AG10803 (cell line): ENCODE results near the gene APCDD1L.

ENCODE experiments used
- DNase-seq: peaks from one replicate; pipeline ENCODE4 v3.0.0; 2010; ENCODE audit warnings: low read depth
- H3K4me3 ChIP-seq: 2 replicates; pipeline ENCODE4 v1.5.1; 2011; ENCODE audit warnings: mild to moderate bottlenecking, low read length, control low read depth
- TF ChIP-seq, protein P1 (sequence below): conservative IDR thresholded peaks from 2 replicates; pipeline ENCODE4 v1.5.1; 2011; ENCODE audit warnings: mild to moderate bottlenecking, low read length, control low read depth, inconsistent platforms

Gene APCDD1L

DNA sequence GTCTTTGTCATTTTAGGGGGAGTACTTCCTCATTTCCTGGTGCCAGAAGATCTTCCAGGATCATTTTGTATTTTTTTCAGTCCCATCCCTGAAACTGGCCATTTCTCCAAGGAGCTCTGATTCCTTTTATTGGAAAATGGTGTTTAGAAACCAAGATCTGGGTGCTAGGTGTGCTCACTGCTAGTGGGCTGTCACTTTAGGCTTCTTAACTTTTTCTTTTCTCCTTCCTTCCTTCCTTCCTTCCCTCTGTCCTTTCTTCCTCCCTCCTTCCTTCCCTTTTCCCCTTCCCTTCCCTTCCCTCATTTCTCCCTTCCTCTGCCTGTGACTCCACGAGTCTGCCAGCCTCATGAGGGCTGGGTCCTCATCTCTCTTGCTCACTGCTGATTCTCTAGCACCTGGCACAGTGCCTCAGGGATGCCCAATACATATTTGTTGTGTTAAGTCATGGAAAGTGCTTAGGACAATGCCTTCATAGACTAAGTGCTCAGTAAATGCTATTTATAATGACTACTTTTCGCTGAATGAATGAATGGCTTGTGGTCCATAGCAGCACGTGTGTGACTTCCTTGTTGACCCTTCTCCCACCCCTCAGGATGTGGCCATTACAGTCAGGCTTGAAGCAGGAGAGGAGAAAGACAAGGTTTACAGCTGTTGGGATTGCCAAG is 36.9 kb downstream of the APCDD1L start:
- TF ChIP-seq, protein P1, sequence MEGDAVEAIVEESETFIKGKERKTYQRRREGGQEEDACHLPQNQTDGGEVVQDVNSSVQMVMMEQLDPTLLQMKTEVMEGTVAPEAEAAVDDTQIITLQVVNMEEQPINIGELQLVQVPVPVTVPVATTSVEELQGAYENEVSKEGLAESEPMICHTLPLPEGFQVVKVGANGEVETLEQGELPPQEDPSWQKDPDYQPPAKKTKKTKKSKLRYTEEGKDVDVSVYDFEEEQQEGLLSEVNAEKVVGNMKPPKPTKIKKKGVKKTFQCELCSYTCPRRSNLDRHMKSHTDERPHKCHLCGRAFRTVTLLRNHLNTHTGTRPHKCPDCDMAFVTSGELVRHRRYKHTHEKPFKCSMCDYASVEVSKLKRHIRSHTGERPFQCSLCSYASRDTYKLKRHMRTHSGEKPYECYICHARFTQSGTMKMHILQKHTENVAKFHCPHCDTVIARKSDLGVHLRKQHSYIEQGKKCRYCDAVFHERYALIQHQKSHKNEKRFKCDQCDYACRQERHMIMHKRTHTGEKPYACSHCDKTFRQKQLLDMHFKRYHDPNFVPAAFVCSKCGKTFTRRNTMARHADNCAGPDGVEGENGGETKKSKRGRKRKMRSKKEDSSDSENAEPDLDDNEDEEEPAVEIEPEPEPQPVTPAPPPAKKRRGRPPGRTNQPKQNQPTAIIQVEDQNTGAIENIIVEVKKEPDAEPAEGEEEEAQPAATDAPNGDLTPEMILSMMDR = no peak
- DNase-seq = peak; percentile 18
- no peak overlapping the region for H3K4me3 ChIP-seq

DNA sequence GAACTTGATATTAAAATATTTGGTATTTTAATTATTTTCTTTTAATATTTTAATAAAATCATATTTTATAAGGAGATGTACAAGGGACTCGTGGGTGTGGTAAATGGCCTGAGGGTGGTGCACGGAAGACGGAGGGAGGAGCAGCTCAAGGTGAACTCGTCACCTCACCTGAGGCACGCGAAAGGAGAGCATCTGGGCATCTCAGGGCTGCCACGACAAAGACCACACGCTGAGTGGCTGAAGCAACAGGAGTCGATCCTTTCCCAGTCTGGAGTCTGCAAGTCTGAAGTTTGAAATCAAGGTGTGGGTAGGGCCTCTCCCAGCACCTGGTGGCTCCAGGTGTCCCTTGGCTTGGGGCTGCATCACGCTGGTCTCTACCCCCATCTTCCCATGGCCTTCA is 39.7 kb downstream of the APCDD1L start:
- TF ChIP-seq, protein P1 = no peak

DNA sequence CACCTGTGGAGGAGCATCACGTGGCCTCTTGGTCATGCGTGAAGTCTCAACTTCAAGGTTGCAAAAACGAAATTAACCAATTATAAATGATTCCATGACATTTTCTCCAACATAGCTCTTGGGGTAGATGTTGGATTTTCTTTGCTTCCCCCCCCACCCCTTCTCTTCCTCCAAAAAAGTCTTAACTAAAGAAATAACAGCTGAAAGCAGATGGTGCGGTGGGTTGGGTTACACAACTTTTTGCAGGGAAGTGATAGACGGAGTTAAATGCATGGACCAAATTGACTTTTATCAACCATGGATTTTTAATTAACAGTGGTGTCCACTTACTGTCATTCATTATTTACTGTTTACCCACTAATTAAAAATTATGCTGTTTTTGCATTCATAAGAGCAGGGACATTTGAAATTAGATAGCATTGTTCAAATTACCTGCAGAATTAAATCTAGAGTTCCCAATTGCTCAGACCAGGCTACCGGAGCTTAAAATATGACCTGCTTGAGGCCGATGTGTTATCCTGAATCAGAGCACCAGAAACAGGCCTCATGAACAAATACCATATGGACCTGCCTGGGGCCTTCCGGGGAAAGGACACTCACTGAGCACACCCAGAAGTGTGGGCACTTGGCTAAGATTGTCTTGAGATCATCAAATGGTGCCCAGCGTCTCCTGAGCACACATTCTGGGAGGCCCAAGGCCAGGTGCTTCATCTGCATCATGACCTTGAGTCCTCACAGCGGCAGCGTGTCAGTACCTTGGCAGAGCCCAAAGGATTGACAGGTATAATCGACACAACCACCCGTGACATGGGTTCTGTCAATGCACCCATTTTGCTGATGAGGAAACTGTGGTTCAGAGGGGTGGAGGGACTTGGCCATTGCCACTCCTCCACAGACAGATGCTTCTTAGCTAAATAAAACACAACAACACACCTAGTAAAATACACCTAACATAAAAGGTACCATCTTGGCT is 41.5 kb downstream of the APCDD1L start:
- no peak for DNase-seq
- no peak overlapping the region for H3K4me3 ChIP-seq
- TF ChIP-seq, protein P1 = no peak

More for the DNA sequence above, 39.7 kb downstream of the APCDD1L start:
- H3K4me3 ChIP-seq = no peak overlapping the region
- DNase-seq = no peak

DNA sequence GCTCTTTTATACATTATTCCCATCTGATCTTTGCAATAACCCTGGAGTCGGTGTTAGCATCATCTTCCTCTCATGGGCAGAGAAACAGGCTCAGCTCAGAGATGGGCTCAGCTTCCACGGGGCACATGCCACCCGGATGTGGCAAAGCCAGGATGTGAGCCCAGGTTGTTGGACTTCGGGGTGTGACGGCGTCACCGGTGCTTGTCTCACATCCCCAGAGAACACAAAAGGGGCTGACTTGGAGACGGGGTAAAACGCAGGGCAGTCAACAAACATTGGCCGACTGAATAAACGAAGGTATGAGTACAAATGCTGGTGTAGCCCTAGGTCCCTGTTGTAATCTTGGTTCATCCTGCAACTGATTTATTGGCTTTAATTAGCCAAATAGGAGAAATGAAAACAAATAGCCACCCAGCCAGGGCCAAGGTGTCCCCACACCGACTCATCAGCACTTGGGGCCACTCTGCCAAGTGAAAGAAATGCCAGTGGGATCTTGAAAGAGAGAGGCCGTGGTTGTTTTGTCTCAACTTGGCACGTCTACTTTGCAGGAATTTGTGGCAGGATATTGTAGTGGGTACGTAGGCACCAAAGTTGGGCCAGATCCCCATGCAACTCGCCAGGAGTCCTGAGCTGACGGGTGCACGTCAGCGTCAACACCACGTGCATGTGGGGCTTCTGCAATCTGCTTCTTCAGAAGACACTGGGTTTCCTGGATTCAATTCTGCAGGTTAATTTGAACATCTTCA is 42.8 kb downstream of the APCDD1L start:
- DNase-seq = no peak
- H3K4me3 ChIP-seq = no peak overlapping the region
- TF ChIP-seq, protein P1 = no peak

DNA sequence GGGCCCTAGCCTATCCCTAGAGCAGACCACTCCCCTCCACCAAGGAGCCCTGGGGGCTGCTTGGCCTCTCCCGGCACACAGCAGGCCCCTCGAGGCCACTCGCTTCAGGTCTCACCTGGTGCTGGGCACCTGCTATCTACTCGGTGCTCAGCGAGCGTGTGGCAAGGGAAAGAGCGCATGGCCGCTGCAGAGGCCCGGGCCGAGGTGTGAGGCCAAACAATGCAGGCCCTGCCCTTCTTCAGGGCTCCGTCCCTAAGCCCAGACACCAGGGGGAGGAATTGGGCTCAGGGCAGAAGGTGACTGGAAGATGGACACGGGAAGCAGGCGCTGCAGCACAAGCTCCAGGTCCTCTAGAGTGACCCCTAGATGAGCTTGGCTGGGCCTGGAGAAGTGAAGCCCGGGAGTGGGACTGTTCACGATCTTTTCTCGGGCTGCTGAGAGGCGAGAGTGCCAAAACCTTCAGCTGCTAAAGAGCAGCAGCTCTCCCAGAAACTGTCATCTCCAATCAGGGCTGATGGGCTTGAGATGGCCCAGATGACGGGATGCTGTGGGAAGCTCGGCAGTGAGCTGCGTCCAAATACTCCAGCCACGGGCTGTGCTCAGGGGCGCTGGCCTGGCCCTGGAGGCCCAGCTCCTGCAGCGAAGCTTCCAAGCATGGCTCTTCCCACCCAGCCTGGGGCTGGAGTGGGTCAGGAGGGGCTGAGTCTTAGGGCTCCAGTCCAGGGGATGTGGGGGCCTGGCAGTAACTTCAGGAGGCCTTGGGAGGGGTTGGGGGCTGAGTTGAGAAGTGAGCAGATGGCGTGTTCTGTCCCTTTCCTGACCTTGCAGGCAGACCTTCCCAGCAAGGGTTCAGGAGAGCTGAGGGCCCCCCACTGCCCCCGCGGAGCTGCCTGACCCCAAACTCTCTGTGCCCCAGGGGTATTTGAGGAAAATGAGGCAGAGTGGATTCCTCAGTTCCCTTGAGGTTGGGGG is 43.7 kb downstream of the APCDD1L start:
- TF ChIP-seq, protein P1 = no peak
- H3K4me3 ChIP-seq = no peak overlapping the region
- DNase-seq = peak; percentile 67
